ENCODE measurements around the gene RNU5D-1. TPM values are rescaled to one million over a fixed set of nuclear protein-coding genes. Genes with fewer than 3 reads are reported as not detected.

RNU5D-1 gene
- total and polyA plus RNA-seq, 2 of the 13 experiments (the other 11 are each of a cell fraction or from before 2014, with no cell fraction given) = 165 TPM; not detected in 1

GRCh38 chr1:44775078-44775929 is 44.3 kb upstream of the RNU5D-1 start, which contains the start of gene RPS8 (continued):
- TF ChIP-seq MLX (CRISPR knock-in tag; IDR thresholded peaks at IDR 0.05) = no peak
- TF ChIP-seq ZNF878 (CRISPR knock-in tag; IDR thresholded peaks at IDR 0.05) = peak; percentile 80
- TF ChIP-seq CSRNP2 (CRISPR knock-in tag; conservative IDR thresholded peaks at IDR 0.05; ENCODE audit: low read depth) = no peak
- TF ChIP-seq MYC (CRISPR knock-in tag; IDR thresholded peaks at IDR 0.05; ENCODE audit: borderline replicate concordance) = peak; percentile 97
- TF ChIP-seq ARNTL (CRISPR knock-in tag; IDR thresholded peaks at IDR 0.05) = peak; percentile 50
- no peak for TF ChIP-seq SOX13 (IDR thresholded peaks at IDR 0.05)
- peak in 1 of 2 experiments; percentile 28; a peak in 1 of 4 replicates for TF ChIP-seq SOX13 (CRISPR knock-in tag; conservative IDR thresholded peaks at IDR 0.05 in 1 of 2, IDR thresholded peaks at IDR 0.05 in 1 of 2)
- TF ChIP-seq BRCA1 (CRISPR knock-in tag; IDR thresholded peaks at IDR 0.05) = peak; percentile 84
- no peak for TF ChIP-seq ZNF597 (CRISPR knock-in tag; IDR thresholded peaks at IDR 0.05)
- no peak for TF ChIP-seq ZNF121 (CRISPR knock-in tag; IDR thresholded peaks at IDR 0.05)
- TF ChIP-seq ZXDC (CRISPR knock-in tag; IDR thresholded peaks at IDR 0.05) = no peak
- peak; percentile 76 for TF ChIP-seq ZNF850 (CRISPR knock-in tag; conservative IDR thresholded peaks at IDR 0.05)
- no peak for TF ChIP-seq RARG (CRISPR knock-in tag; IDR thresholded peaks at IDR 0.05; ENCODE audit: low read depth)
- no peak for TF ChIP-seq HNRNPH1 (optimal IDR thresholded peaks at IDR 0.05; ENCODE audit: low read depth, low read length)
- peak; percentile 94 for TF ChIP-seq IRF2 (CRISPR knock-in tag; IDR thresholded peaks at IDR 0.05)
- TF ChIP-seq USF2 (IDR thresholded peaks at IDR 0.05; ENCODE audit: low read depth, low read length) = no peak
- TF ChIP-seq USF2 (CRISPR knock-in tag; IDR thresholded peaks at IDR 0.05; ENCODE audit: borderline replicate concordance) = 0 out of 2 replicates have a peak, but pooled peaks have one; percentile 15
- peak; percentile 78; the same call in 1 of the 2 replicates for TF ChIP-seq ZNF782 (CRISPR knock-in tag; IDR thresholded peaks at IDR 0.05; ENCODE audit: borderline replicate concordance)
- TF ChIP-seq CHD4 (IDR thresholded peaks at IDR 0.05; ENCODE audit: borderline replicate concordance, low read length) = peak; percentile 69; the same call in 1 of the 2 replicates

Data from HepG2 (cell line).